K562 (cell line): ENCODE results near the gene HSPA1B. TPM values are rescaled to one million over a fixed set of nuclear protein-coding genes. Genes with fewer than 3 reads are reported as not detected.

Experiments used
- ARHGAP35 ChIP-seq: fragments of 450-650 bp; IDR thresholded peaks from 2 replicates; pipeline ENCODE4 v1.6.1; 2018; ENCODE audit not compliant: partially characterized antibody
- CC2D1A ChIP-seq: fragments of 450-650 bp; IDR thresholded peaks from 2 replicates; pipeline ENCODE4 v1.6.1; 2017; ENCODE audit warnings: mild to moderate bottlenecking
- CCAR2 ChIP-seq: fragments of 200-400 bp; formaldehyde crosslinking; IDR thresholded peaks from 2 replicates; pipeline ENCODE4 v1.6.1; 2017; ENCODE audit warnings: mild to moderate bottlenecking, low read depth, low read length
- EGR1 ChIP-seq: fragments of 450-650 bp; conservative IDR thresholded peaks from 2 replicates; pipeline ENCODE4 v1.6.1; 2017; ENCODE audit warnings: mild to moderate bottlenecking
- FOXK1 ChIP-seq: sonication (generic); formaldehyde crosslinking; IDR thresholded peaks from 2 replicates; pipeline ENCODE4 v1.8.0; 2022; ENCODE audit warnings: missing genetic modification reagents, mild to moderate bottlenecking, borderline replicate concordance
- HMG20B ChIP-seq: fragments of 250-450 bp; sonication (Bioruptor Pico); IDR thresholded peaks from 2 replicates; pipeline ENCODE4 v1.5.0; 2021; ENCODE audit warnings: mild to moderate bottlenecking
- HNRNPL ChIP-seq: fragments of 200-400 bp; formaldehyde crosslinking; IDR thresholded peaks from 2 replicates; pipeline ENCODE4 v1.6.1; 2017; ENCODE audit warnings: low read depth, mild to moderate bottlenecking, low read length
- ILK ChIP-seq: fragments of 450-650 bp; IDR thresholded peaks from 2 replicates; pipeline ENCODE4 v1.6.1; 2016; ENCODE audit warnings: missing genetic modification characterization, low read depth, mild to moderate bottlenecking, missing compliant biosample characterization, moderate library complexity, borderline replicate concordance
- MCM2 ChIP-seq: fragments of 450-650 bp; IDR thresholded peaks from 2 replicates; pipeline ENCODE4 v1.6.1; 2017; ENCODE audit warnings: low read depth, mild to moderate bottlenecking
- NR2C2 ChIP-seq, 2 experiments: fragments of 200-800 bp in 1 of 2; sonication (Bioruptor generic) in 1 of 2; sonication (generic) in 1 of 2; formaldehyde crosslinking in 1 of 2; IDR thresholded peaks; 2 replicates each; pipeline versions ENCODE4 v1.6.1 to v1.8.0; 2016 to 2022; ENCODE audit warnings: mild to moderate bottlenecking in 1 of 2, missing compliant biosample characterization in 1 of 2, missing genetic modification characterization in 1 of 2, missing genetic modification reagents in 1 of 2
- RHOXF2B ChIP-seq: fragments of 250-450 bp; sonication (Bioruptor Pico); conservative IDR thresholded peaks from 2 replicates; pipeline ENCODE4 v1.5.1; 2021
- RNF2 ChIP-seq: sonication (generic); IDR thresholded peaks from 2 replicates; pipeline ENCODE4 v1.6.1; 2016
- TAF7 ChIP-seq: fragments of 450-650 bp; IDR thresholded peaks from 2 replicates; pipeline ENCODE4 v1.6.1; 2016; ENCODE audit warnings: missing genetic modification characterization, missing compliant biosample characterization
- TEAD1 ChIP-seq, 2 experiments: fragments of 450-650 bp in 1 of 2; sonication (generic) in 1 of 2; formaldehyde crosslinking; IDR thresholded peaks; 2 replicates each; pipeline versions ENCODE4 v1.4.0 to v1.8.0; 2020 to 2022; ENCODE audit warnings: mild to moderate bottlenecking in 2 of 2, missing genetic modification reagents in 1 of 2
- ZHX1 ChIP-seq: fragments of 150-350 bp; conservative IDR thresholded peaks from 2 replicates; pipeline ENCODE4 v1.6.1; 2014; ENCODE audit warnings: low read length
- ZNF143 ChIP-seq: sonication (generic); formaldehyde crosslinking; IDR thresholded peaks from 2 replicates; pipeline ENCODE4 v1.9.0; 2022; ENCODE audit warnings: mild to moderate bottlenecking, missing genetic modification reagents
- ZNF445 ChIP-seq: fragments of 250-450 bp; sonication (Bioruptor Pico); IDR thresholded peaks from 2 replicates; pipeline ENCODE4 v1.4.0; 2020; ENCODE audit warnings: low read depth, mild to moderate bottlenecking, moderate library complexity
- ZNF586 ChIP-seq: fragments of 450-650 bp; formaldehyde crosslinking; conservative IDR thresholded peaks from 2 replicates; pipeline ENCODE4 v1.4.0; 2020; ENCODE audit warnings: mild to moderate bottlenecking, moderate library complexity
- ZNF668 ChIP-seq: fragments of 250-450 bp; sonication (Bioruptor Pico); IDR thresholded peaks from 2 replicates; pipeline ENCODE4 v1.8.0; 2022; ENCODE audit warnings: mild to moderate bottlenecking, inconsistent platforms
- ZNF717 ChIP-seq: fragments of 250-450 bp; sonication (Bioruptor Pico); IDR thresholded peaks from 2 replicates; pipeline ENCODE4 v1.5.0; 2021
- ZSCAN29 ChIP-seq: fragments of 450-650 bp; IDR thresholded peaks from 2 replicates; pipeline ENCODE4 v1.6.1; 2017
- polyA plus RNA-seq, 8 experiments: library from polyadenylated mRNA; depleted of rRNA in 4 of 8; stranded (reverse) in 5 of 8; unstranded in 3 of 8; fragments of >200 nt; fragmentation: Nextera tagmentation in 2 of 8; fragmentation: Illumina TruSeq in 1 of 8; extraction: Ambion mirVana in 2 of 8; extraction: Trizol in 1 of 8; gene quantifications; 2 replicates each; pipeline versions ENCODE4 v1.2.1 to v1.2.3, GENCODE V29; 2011 to 2014; ENCODE audit warnings: inconsistent platforms in 1 of 8, missing spikeins in 1 of 8
- total RNA-seq, 7 experiments: library from RNA; depleted of rRNA in 6 of 7; stranded (reverse); fragments of >200 nt in 6 of 7; fragmentation: Illumina TruSeq in 2 of 7; extraction: Trizol in 2 of 7; gene quantifications; 2 replicates each; pipeline versions ENCODE4 v1.2.1 to v1.2.3, GENCODE V29; 2011 to 2021; ENCODE audit warnings: low replicate concordance in 1 of 7
- TF ChIP-seq, protein P1 (sequence below): fragments of 250-450 bp; sonication (Bioruptor Pico); IDR thresholded peaks from 2 replicates; pipeline ENCODE4 v1.8.0; 2022; ENCODE audit warnings: inconsistent platforms, mild to moderate bottlenecking, moderate library complexity, borderline replicate concordance
- TF ChIP-seq, protein P2 (sequence below): fragments of 250-450 bp; sonication (Bioruptor Pico); IDR thresholded peaks from 2 replicates; pipeline ENCODE4 v1.4.0; 2020; ENCODE audit warnings: borderline replicate concordance
- TF ChIP-seq, protein P3 (sequence below), 2 experiments: fragments of 450-650 bp in 1 of 2; sonication (generic) in 1 of 2; formaldehyde crosslinking; conservative IDR thresholded peaks; 2 replicates each; pipeline versions ENCODE4 v1.4.0 to v1.8.1; 2020 to 2022; ENCODE audit warnings: mild to moderate bottlenecking in 1 of 2, missing genetic modification reagents in 1 of 2

Gene HSPA1B
- total and polyA plus RNA-seq, 9 of the 15 experiments (the other 6 are each of a cell fraction or from before 2014, with no cell fraction given): 0.27 to 227 (median 51.2) TPM

GRCh38 chr6:31826793-31827285 is 699 bp upstream of the HSPA1B start (continued):
- TF ChIP-seq ZHX1 (0 out of 2 replicates have a peak, but pooled peaks have one; percentile 38), NR2C2 (CRISPR knock-in tag; IDR thresholded peaks at IDR 0.05) (0 out of 2 replicates have a peak, but pooled peaks have one; percentile 57), NR2C2 (tag; IDR thresholded peaks at IDR 0.05) (no peak), TAF7 (tag) (peak; percentile 66), EGR1 (no peak), ZNF717 (CRISPR knock-in tag) (no peak), HNRNPL (no peak), HMG20B (CRISPR knock-in tag) (0 out of 2 replicates have a peak, but pooled peaks have one; percentile 73), RHOXF2B (CRISPR knock-in tag) (peak; percentile 86; the same call in 1 of the 2 replicates), ARHGAP35 (no peak), CC2D1A (0 out of 2 replicates have a peak, but pooled peaks have one; percentile 11), ZNF586 (no peak), FOXK1 (CRISPR knock-in tag) (no peak; the same call in 1 of the 2 replicates), CCAR2 (no peak), ZNF445 (CRISPR knock-in tag) (no peak), ZSCAN29 (peak; percentile 16; the same call in 1 of the 2 replicates), ILK (tag) (no peak), ZNF668 (no peak), MCM2 (no peak), TEAD1 (CRISPR knock-in tag; IDR thresholded peaks at IDR 0.05) (peak in 1 of 2 experiments; percentile 62; a peak in 1 of 4 replicates), ZNF143 (CRISPR knock-in tag) (no peak), RNF2 (no peak)
- TF ChIP-seq, protein P1, sequence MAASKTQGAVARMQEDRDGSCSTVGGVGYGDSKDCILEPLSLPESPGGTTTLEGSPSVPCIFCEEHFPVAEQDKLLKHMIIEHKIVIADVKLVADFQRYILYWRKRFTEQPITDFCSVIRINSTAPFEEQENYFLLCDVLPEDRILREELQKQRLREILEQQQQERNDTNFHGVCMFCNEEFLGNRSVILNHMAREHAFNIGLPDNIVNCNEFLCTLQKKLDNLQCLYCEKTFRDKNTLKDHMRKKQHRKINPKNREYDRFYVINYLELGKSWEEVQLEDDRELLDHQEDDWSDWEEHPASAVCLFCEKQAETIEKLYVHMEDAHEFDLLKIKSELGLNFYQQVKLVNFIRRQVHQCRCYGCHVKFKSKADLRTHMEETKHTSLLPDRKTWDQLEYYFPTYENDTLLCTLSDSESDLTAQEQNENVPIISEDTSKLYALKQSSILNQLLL (CRISPR knock-in tag): no peak
- TF ChIP-seq, protein P2, sequence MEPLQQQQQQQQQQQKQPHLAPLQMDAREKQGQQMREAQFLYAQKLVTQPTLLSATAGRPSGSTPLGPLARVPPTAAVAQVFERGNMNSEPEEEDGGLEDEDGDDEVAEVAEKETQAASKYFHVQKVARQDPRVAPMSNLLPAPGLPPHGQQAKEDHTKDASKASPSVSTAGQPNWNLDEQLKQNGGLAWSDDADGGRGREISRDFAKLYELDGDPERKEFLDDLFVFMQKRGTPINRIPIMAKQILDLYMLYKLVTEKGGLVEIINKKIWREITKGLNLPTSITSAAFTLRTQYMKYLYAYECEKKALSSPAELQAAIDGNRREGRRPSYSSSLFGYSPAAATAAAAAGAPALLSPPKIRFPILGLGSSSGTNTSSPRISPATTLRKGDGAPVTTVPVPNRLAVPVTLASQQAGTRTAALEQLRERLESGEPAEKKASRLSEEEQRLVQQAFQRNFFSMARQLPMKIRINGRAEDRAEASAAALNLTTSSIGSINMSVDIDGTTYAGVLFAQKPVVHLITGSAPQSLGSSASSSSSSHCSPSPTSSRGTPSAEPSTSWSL (CRISPR knock-in tag): no peak
- TF ChIP-seq, protein P3, sequence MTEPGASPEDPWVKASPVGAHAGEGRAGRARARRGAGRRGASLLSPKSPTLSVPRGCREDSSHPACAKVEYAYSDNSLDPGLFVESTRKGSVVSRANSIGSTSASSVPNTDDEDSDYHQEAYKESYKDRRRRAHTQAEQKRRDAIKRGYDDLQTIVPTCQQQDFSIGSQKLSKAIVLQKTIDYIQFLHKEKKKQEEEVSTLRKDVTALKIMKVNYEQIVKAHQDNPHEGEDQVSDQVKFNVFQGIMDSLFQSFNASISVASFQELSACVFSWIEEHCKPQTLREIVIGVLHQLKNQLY (CRISPR knock-in tag; conservative IDR thresholded peaks at IDR 0.05): 0 out of 4 replicates have a peak, but pooled peaks of 1 of the 2 experiments have one; percentile 61
